HG02870 (cell line): ENCODE results near the gene COQ2.
"Not testable (repeated sequence)": the region's sequence is repeated elsewhere in the genome, so short reads cannot be mapped to it uniquely, and the experiment has no call there.

Experiments
- ATAC-seq: cut with Tn5 transposase; IDR thresholded peaks from one replicate; pipeline ENCODE4 v1.9.1; 2021; ENCODE audit warnings: mild to moderate bottlenecking, moderate library complexity; ENCODE audit not compliant: unreplicated experiment

COQ2 gene

DNA sequence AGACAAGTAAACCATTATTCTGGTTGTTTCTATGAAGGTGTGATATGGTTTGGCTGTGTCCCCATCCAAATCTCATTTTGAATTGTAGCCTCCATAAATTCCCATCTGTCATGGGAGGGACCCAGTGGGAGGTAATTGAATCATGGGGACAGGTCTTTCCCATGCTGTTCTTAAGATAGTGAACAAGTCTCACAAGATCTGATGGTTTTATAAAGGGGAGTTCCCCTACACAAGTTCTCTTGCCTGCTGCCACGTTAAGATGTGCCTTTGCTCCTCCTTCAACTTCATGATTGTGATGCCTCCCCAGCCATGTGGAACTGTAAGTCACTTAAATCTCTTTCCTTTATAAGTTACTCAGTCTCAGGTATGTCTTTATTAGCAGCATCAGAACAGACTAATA is 3.8 kb upstream of the COQ2 start:
- not testable (repeated sequence) for ATAC-seq

- peak; percentile 7 for ATAC-seq
Measured at GRCh38 chr4:83285055-83285407, 433 bp upstream of the COQ2 start.

- ATAC-seq = no peak
Measured at GRCh38 chr4:83283181-83283580, 1.4 kb downstream of the COQ2 start.

GRCh38 chr4:83282049-83282535 is 2.5 kb downstream of the COQ2 start:
- ATAC-seq = no peak

GRCh38 chr4:83281307-83281706 is 3.3 kb downstream of the COQ2 start:
- no peak for ATAC-seq

DNA sequence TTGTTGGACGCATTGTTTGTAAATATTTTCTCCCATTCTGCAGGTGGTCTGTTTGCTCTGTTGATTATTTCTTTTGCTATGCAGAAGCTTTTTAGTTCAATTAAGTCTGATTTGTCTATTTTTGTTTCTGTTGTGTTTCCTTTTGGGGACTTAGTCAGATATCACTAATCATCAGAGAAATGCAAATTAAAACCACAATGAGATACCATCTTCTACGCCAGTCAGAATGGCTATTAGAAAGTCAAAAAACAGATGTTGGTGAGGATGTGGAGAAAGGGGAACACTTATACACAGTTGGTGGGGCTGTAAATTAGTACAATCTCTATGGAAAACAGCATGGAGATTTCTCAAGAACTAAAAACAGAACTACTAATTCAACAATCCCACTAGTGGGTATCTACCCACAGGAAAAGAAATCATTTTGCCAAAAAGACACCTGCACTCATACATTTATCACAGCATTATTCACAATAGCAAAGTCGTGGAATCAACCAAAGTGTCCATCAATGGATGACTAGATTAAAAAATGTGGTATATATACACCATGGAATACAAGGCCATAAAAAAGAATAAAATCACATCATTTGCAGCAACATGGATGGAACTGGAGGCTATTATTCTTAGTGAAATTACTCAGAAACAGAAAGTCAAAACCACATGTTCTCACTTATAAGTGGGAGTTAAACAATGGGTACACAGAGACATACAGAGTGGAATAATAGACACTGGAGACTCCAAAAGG is 8.1 kb downstream of the COQ2 start:
- ATAC-seq = peak; percentile 68

GRCh38 chr4:83273926-83274325 is 10.7 kb downstream of the COQ2 start:
- not testable (repeated sequence) for ATAC-seq

DNA sequence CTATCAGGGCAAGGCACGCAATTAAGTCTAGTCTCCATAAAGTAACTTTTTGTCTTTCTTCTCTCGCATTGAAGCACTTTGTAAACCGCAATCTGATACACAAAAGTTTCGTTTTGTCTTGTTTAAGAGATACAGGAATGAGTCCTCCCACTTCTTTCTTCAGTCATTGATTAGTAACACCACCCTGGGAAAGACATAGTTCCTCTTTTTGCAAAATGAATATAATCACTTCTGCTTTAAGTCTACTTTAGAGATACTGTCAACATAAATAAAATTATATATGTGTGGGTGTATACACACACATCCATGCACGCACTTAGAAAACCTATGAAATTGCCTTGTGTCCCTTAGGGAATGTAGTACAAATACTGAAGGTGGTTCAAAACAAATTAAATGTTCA is 11.7 kb downstream of the COQ2 start:
- peak; percentile 83 for ATAC-seq

DNA sequence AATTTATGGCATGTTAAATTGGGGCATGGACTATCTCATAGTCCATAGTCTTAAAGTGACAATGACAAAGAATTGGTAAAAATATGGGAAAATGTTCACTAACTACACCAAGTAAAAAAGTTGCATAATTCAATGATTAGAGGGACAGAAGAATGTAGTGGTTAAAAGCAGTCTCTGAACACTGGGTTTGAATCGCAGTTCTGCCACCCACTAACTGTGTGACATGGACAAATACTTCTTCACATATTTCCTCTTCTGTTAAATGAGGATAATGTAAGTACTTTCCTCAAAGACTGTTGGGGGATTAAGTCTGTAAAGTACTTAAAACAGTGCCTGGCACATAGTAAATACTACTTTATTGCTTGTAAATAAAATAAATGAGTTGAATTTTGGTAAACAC is 15.3 kb downstream of the COQ2 start:
- ATAC-seq = no peak

DNA sequence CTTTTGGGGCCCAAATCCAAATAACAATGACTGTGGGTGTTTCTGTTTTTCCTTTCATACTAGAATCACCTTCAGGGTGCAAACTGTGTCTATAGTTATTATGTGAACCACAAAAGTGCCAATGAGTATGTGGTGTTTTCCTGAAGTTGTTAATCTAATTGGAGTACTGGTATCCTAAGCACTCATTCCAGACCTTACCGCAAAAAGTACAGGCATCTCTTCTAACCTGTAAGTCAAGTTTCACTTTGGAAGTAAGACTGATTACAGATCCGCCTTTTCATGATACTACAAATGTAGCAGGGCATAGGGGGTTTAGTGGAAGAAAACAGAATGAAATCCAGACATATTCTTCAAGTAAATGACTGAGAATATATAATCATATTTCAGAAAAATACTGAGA is 16.1 kb downstream of the COQ2 start:
- no peak for ATAC-seq

DNA sequence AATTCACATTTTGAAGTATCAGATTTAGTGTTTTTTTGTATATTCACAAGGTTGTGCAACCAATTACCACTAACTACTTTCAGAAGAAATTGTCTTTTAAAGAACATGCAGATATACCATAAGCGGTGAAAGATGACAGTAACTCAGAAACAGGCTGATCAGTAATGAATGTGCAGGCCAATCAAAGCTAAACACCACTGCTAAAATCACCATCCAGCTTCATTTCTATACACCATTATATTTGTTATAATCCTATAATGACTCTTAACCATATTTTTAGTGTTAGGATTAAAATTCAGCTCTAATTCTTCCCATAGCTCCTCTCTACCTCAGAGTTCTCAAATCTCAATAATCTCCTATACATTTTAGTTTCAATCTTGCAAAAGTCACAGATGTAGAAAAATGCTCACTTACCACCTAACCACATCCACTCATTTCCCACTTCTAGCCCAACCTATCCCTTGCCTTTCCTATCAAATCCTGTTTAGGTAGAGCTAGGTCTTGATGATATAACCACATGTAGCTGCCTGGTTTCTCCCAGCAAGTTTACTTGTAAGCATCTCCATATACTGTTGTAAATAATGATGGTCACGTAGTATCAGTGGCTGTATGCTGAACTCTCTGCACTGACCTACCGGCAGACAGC is 16.6 kb downstream of the COQ2 start:
- ATAC-seq = no peak

DNA sequence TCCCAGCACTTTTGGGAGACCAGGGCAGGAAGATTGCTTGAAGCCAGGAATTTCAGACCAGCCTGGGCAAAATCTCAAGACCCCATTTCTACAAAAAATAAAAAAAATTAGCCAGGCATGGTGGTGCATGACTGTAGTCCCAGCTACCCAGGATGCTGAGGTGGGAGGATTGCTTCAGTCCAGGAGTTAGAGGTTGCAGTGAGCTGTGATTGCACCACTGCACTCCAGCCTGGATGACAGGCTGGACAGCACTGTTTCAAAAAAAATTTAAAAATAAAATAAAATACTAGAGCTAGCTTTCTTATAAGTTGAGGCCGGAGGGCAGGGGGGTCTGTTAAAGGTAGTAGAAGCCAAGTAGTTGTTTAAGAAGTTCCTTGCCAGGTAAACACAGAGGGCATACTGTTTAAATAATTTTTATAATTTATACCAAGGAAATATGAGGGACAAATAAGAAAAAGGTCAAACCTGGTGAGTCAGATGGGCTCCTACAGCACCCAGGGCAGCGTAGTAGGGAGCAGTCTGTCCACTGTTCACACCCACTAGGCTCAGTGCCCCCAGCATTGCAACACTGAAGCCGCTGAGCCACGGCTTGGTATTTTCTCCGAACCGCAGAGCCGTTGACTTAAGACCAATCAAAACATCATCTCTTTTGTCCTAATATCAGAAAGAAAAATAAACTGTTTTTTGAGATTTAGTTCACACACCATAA is 17.3 kb downstream of the COQ2 start:
- no peak for ATAC-seq

GRCh38 chr4:83266689-83267088 is 17.9 kb downstream of the COQ2 start:
- no peak for ATAC-seq

DNA sequence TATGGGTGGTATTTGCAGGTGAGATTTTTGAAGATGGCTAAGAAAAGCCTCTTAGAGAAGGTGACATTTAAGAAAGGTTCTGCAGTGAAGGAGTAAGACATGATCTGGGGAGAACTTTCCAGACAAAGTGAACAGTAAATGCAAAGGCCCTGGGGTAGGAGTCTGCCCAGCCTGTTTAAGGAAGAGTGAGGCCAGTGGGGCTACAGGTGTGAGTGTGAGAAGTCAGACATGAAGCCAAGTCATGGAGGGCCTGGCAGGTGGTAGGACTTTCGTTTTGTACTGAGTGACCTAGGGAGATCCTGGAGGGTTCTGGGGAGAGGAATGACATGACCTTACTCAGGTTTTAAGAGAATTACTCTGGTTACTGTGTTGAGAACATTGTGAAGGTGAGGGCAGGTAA is 21.5 kb downstream of the COQ2 start:
- ATAC-seq = no peak

DNA sequence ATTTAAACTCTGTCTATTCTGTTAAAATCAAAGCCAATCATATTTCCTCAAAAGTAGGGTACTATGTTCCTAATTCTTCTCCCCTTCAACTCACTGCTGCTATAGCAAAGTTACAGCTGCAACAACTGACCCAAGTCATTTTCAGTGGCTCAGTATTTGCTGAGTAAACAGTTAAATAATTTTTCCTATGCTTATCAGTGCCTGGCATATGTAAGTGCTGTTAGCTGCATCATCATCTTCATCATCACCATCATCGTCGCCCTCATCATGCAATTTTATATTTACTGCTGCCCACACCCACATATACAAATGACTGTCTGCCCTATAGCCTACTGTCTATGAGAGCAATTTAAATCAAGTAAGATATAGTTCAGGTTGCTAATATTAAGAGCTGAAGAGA is 21.9 kb downstream of the COQ2 start:
- ATAC-seq = no peak

DNA sequence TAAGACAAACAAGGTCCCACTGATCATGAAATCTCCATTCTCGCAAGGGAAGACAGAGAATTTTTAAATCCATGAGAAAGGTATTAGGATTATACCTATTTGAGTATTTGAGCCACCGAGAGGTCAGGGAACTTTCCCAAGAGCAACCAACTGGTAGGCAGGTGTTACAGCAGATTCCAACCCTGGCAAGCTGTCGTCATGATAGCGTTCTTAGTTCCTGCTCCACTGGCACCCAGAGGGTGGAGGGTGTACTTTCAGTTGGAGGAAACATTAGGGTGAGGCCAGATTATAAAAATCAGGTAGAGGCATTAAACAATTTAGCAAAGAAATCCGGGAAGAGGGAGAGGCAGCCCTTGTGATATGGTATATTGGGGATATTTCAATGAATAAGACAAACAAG is 23.3 kb downstream of the COQ2 start:
- no peak for ATAC-seq

DNA sequence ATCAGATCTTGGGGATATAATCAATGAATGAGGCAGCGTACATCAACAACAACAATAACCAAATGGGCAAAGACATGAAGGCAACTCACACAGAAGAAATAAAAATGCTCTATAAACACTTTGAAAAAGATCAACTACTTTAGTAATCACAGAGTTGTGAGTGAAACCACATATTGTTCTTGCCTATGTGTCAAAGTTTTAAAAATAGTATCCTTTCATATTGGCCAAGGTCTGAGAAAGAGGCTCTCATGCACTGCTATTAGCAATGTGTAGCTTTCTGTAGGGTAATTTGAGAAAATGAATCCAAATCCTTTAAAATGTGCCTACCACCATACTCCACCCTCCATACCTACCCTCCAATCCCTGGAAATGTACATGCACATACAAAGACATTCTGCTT is 25.0 kb downstream of the COQ2 start:
- ATAC-seq = peak; percentile 58

DNA sequence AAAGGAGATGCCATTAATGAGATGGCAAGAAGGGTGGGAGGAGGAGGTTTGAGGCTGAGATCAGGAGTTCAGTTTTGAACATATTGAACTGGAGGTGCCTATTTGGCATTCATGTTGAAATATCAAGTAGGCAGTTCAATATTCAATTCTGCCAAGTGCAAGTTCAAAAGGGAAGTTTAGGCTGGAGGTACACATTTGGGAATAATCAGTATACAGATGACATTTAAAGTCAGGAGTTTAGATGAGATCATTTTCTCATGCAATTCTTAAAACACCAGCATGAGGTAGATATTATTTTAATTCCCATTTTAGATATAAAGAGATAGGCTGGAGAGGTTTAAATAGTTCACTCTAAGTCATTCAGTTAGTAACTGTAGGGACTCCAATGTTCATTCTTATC is 26.1 kb downstream of the COQ2 start:
- ATAC-seq = no peak

- ATAC-seq = no peak
Measured at GRCh38 chr4:83257811-83258210, 26.8 kb downstream of the COQ2 start.

DNA sequence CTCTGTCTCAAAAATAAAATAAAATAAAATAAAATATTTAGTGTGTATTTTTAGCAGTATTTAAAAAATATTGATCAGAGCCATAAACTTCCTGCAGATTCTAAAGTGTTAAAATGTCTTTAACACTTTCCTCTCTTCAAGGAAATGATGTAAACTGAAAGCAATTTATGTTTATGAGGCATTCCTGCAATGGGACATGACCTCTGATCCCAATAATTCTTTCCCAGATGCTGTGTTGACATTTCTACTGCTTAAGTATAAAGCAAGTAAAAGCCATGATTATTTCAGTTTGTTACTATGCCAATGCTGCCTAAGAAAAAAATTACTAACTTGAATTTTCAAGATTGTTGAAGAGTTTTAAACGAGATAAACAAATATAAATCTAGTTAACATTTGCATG is 29.0 kb downstream of the COQ2 start:
- no peak for ATAC-seq

GRCh38 chr4:83252782-83253405 is 31.7 kb downstream of the COQ2 start:
- ATAC-seq = peak; percentile 57

- no peak for ATAC-seq
Measured at GRCh38 chr4:83251447-83251830, 33.2 kb downstream of the COQ2 start.
